ENCODE data around the gene OR6X1. TPM values are rescaled to one million over a fixed set of nuclear protein-coding genes. Genes with fewer than 3 reads are reported as not detected.
A peak's percentile ranks its signal among the peaks of the same experiment; 100 is the strongest.

The OR6X1 gene
- total and polyA plus RNA-seq, 2 of the 8 experiments (the other 6 are each of a cell fraction or from before 2014, with no cell fraction given): not detected

DNA sequence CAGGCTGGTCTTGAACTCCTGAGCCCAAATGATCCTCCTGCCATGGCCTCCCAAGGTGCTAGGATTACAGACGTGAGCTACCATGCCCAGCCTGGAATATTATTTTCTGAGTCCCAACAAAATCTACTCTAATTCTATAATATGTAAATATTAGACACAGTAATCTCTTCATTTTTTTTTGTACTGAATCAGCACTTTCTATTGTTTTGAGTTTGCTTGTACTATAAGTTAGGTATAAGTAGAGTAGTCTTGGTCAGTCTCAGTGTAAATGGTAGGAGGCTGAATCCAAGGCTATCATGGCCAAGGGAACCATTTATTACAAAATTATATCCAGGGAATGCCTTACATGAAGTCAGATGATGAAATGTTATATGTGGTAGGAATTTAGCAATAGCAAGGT is 19.6 kb upstream of the OR6X1 start:
- DNase-seq (ENCODE audit: low read depth in 1 of 2, low spot score in 2 of 2): no peak
- H3K9me3 ChIP-seq (ENCODE audit: insufficient read depth in 2 of 2, low read depth in 1 of 2, low read length in 1 of 2): no peaks in the 10 kb centered on the region
- TF ChIP-seq KDM5A (IDR thresholded peaks at IDR 0.05; ENCODE audit: low read length) (no peak), TBP (IDR thresholded peaks at IDR 0.05; ENCODE audit: low read depth, low read length) (no peak), EGR1 (IDR thresholded peaks at IDR 0.05; ENCODE audit: borderline replicate concordance, low read depth, low read length) (no peak), EZH2 (IDR thresholded peaks at IDR 0.05; ENCODE audit: low read depth, low read length, severe bottlenecking) (no peak), RBBP5 (IDR thresholded peaks at IDR 0.05; ENCODE audit: borderline replicate concordance, low read depth, low read length) (no peak), MAX (IDR thresholded peaks at IDR 0.05) (no peak), ZNF274 (IDR thresholded peaks at IDR 0.05; ENCODE audit: borderline replicate concordance, extremely low read depth, low read length) (no peak), RAD21 (IDR thresholded peaks at IDR 0.05 in 1 of 2, conservative IDR thresholded peaks at IDR 0.05 in 1 of 2; ENCODE audit: low read depth in 2 of 2, low read length in 2 of 2) (no peak), HDAC6 (IDR thresholded peaks at IDR 0.05; ENCODE audit: low read depth, low read length) (no peak), JUND (IDR thresholded peaks at IDR 0.05; ENCODE audit: low read length) (no peak), SUZ12 (IDR thresholded peaks at IDR 0.05; ENCODE audit: low read length) (no peak), POU5F1 (IDR thresholded peaks at IDR 0.05; ENCODE audit: low read depth, low read length) (no peak), SP4 (IDR thresholded peaks at IDR 0.05; ENCODE audit: low read length) (no peak), POLR2AphosphoS5 (IDR thresholded peaks at IDR 0.05; ENCODE audit: low read depth, low read length) (no peak)

More for the DNA sequence above, 19.6 kb upstream of the OR6X1 start:
- Histone ChIP-seq H3K4ac (replicated peaks; ENCODE audit: insufficient read length, low read depth, low read length) (no peak overlapping the region), H3K27ac (ENCODE audit: low read depth, low read length) (peak overlapping the region; percentile 21; the same call in 1 of the 2 replicates), H3K79me1 (ENCODE audit: low read depth, low read length) (no peaks in the 10 kb centered on the region), H4K5ac (ENCODE audit: insufficient read length, low read depth, low read length) (peak overlapping the region; percentile 95), H3K56ac (replicated peaks; ENCODE audit: insufficient read length, low read depth, low read length) (peak overlapping the region; percentile 39), H4K8ac (ENCODE audit: extremely low read depth, insufficient read depth, low read length) (no peak overlapping the region), H3K9ac (replicated peaks in 1 of 4; ENCODE audit: extremely low read depth in 1 of 4, low read depth in 3 of 4, low read length in 3 of 4) (no peak overlapping the region), H4K91ac (replicated peaks; ENCODE audit: insufficient read length, low read length) (peak overlapping the region; percentile 89), H2BK15ac (ENCODE audit: low read length) (no peak overlapping the region), H2BK20ac (ENCODE audit: low read length) (peak overlapping the region; percentile 62; the same call in 1 of the 2 replicates), H3K23me2 (ENCODE audit: low read depth, low read length) (no peaks in the 10 kb centered on the region; the same call in 1 of the 2 replicates), H3K79me2 (ENCODE audit: control insufficient read depth in 1 of 2, insufficient read depth in 2 of 2, low read length in 2 of 2) (no peaks in the 10 kb centered on the region), H2AK5ac (ENCODE audit: low read depth, low read length) (no peak overlapping the region), H2BK5ac (ENCODE audit: low read depth, low read length) (peak overlapping the region; percentile 87; the same call in 1 of the 2 replicates), H3K4me2 (ENCODE audit: insufficient read depth in 1 of 2, low read depth in 2 of 2, low read length in 2 of 2) (no peak overlapping the region), H3K36me3 (ENCODE audit: control insufficient read depth in 2 of 4, insufficient read depth in 4 of 4, low read length in 3 of 4) (no peaks in the 10 kb centered on the region), H3K18ac (ENCODE audit: extremely low read depth, low read length) (peak overlapping the region; percentile 7; the same call in 1 of the 2 replicates), H2AFZ (ENCODE audit: low read length) (no peak overlapping the region), H4K20me1 (replicated peaks in 1 of 2; ENCODE audit: control insufficient read depth in 1 of 2, insufficient read depth in 2 of 2, low read length in 2 of 2) (no peaks in the 10 kb centered on the region), H3K27me3 (replicated peaks in 1 of 4; ENCODE audit: control insufficient read depth in 3 of 4, extremely low read depth in 1 of 4, insufficient read depth in 3 of 4, low read length in 3 of 4) (no peaks in the 10 kb centered on the region), H3K14ac (ENCODE audit: insufficient read length) (no peak overlapping the region), H2BK120ac (replicated peaks; ENCODE audit: low read depth, low read length) (peak overlapping the region; percentile 98), H3K4me3 (ENCODE audit: extremely low read depth in 1 of 4, insufficient read depth in 2 of 4, low read depth in 3 of 4, low read length in 4 of 4) (no peak overlapping the region), H3K23ac (ENCODE audit: insufficient read length) (no peak overlapping the region), H3K4me1 (replicated peaks in 1 of 4; ENCODE audit: control insufficient read depth in 3 of 4, insufficient read depth in 4 of 4, low read length in 3 of 4) (peaks cover 0 to 30% (median 13%) of the 10 kb centered on the region in 4 experiments), H2BK12ac (ENCODE audit: low read depth, low read length) (no peak overlapping the region)
- ChIA-PET POLR2A (ENCODE audit: partially characterized antibody) (no interaction called here), CTCF (ENCODE audit: partially characterized antibody) (interaction anchor here (1.1 to 1.7 kb wide), 3 partner anchors 15 to 65 kb away, joined by 4 to 9 read pairs (median 5); no protein-coding TSS in a partner anchor)
- WGBS, 2 experiments (ENCODE audit: extremely low coverage in 1 of 2, insufficient coverage in 1 of 2, insufficient read length in 1 of 2, insufficient replicate concordance in 2 of 2, low coverage in 1 of 2, low lambda C conversion rate in 2 of 2, missing lambda C conversion rate in 1 of 2): 63% methylated on average over 1 of the region's 1 CpG; no CpG with 5 or more reads in 1 of the 2 experiments
- no peak for FAIRE-seq
